LHCN-M2 (cell line): ENCODE results near the gene CSPG4. TPM values are rescaled to one million over a fixed set of nuclear protein-coding genes. Genes with fewer than 3 reads are reported as not detected.
A peak's percentile ranks its signal among the peaks of the same experiment; 100 is the strongest.
"Not testable (repeated sequence)": the region's sequence is repeated elsewhere in the genome, so short reads cannot be mapped to it uniquely, and the experiment has no call there.

Source experiments
- DNase-seq: peaks from one replicate; pipeline ENCODE4 v3.0.0-alpha.2; 2012; ENCODE audit warnings: low read depth
- total RNA-seq: library from RNA; depleted of rRNA; stranded (reverse); fragments of >200 nt; gene quantifications from 2 replicates; pipeline ENCODE4 v1.2.3, GENCODE V29; 2014

Gene CSPG4
- total RNA-seq, 1 experiment from 2014 or later = 16.4 TPM

DNA sequence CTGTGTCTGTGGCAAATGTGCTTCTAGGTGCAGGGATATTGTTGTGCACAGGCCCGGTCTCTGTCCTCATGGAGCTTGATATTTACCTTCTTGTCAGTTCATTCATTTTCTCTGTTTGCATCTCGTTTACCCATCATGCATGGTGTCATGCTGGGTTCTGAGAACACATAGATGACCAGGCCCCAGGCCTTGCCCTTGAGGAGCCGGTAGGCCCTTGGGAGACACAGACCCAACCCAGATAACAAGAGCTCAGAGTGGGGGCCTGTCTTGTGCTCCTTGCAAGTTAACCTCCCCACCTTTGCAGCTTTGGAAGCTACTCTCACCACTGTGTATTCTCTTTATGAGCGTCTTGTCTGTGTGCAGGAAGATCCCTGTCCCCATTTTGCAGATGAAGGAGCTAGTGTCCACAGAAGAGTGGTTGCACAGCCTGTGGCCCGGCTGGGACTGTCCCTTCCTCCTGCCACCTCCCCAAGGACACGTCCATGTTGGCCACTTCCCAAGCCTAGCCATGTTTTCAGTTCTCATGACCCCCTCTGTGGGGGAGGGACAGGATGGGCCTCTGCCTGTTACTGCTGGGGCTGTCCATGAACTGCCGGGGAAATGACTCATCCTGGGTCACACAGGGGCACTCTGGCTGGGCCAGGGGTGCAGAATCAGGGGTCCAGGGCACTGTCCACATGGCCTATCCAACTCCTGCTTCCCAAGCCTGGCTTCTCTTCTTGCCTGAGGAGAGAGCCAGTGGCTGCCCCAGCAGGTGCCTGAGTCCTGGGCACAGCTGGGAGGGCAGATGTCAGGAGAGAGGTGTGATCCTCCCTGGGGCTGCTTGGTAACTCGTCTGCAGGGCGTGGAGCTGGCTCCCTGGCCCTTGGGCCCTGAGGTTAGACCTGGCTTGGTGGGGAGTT is 61.5 kb downstream of the CSPG4 start:
- peak; percentile 38 for DNase-seq

DNA sequence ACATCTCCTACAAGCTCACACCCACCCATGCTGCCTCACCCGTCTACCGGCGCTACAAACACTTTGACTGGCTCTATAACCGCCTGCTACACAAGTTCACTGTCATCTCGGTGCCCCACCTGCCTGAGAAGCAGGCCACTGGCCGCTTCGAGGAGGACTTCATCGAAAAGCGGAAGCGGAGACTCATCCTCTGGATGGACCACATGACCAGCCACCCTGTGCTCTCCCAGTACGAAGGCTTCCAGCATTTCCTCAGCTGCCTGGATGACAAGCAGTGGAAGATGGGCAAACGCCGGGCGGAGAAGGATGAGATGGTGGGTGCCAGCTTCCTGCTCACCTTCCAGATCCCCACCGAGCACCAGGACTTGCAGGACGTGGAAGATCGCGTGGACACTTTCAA is 62.8 kb downstream of the CSPG4 start:
- DNase-seq = no peak

DNA sequence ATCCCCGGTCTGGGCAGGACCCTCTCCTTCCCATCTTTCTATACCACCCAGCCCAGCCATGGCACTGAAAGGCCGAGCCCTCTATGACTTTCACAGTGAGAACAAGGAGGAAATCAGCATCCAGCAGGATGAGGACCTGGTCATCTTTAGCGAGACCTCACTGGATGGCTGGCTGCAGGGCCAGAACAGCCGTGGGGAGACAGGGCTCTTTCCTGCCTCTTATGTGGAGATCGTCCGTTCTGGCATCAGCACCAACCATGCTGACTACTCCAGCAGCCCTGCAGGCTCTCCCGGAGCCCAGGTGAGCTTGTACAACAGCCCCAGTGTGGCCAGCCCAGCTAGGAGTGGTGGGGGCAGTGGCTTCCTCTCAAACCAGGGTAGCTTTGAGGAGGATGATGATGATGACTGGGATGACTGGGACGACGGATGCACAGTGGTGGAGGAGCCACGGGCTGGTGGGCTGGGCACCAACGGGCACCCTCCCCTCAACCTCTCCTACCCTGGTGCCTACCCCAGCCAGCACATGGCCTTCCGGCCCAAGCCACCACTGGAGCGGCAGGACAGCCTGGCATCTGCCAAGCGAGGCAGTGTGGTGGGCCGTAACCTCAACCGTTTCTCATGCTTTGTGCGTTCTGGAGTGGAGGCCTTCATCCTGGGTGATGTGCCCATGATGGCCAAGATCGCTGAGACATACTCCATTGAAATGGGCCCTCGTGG is 63.4 kb downstream of the CSPG4 start:
- no peak for DNase-seq

DNA sequence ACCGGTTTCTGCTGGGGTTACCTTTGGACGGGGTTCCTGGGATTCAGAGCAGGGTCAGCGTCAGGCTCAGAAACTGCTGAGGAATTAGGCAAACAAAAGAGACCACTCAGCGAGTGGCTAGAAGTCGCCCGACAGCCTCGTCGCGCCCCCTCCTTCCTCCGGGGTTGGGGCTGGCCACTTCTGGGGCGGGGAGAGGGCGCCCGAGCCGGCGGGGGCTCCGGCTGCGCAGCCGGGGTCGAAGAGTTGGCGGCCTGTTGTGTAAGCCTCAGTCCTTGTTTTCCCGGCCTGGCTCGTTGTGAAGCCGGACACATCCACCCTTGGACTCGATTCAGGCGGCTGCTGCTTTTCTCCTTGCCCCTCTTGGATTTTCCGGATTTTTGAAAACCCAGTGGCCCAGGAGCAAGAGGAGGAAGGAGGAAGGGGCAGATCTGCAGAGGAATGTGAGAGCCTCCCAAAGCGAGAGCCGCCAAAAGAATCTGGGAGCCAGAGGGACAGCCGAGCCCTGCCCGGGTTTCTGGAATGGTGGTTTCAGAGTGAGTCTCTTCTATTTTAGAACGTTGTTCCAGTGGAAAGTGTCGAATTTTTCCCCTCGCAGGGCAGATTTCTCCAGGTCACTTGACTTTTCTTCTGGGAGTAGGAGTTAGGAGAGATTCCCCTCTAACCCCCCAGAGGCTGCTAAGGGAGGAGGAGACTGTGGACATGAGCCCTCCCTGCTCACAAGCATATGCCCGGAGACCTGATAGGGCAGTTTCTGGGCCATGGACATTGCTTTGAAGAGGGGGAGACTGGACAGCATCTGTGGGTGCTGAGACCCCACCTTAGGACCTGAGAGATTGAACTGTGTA is 64.3 kb downstream of the CSPG4 start:
- DNase-seq = peak; percentile 55

DNA sequence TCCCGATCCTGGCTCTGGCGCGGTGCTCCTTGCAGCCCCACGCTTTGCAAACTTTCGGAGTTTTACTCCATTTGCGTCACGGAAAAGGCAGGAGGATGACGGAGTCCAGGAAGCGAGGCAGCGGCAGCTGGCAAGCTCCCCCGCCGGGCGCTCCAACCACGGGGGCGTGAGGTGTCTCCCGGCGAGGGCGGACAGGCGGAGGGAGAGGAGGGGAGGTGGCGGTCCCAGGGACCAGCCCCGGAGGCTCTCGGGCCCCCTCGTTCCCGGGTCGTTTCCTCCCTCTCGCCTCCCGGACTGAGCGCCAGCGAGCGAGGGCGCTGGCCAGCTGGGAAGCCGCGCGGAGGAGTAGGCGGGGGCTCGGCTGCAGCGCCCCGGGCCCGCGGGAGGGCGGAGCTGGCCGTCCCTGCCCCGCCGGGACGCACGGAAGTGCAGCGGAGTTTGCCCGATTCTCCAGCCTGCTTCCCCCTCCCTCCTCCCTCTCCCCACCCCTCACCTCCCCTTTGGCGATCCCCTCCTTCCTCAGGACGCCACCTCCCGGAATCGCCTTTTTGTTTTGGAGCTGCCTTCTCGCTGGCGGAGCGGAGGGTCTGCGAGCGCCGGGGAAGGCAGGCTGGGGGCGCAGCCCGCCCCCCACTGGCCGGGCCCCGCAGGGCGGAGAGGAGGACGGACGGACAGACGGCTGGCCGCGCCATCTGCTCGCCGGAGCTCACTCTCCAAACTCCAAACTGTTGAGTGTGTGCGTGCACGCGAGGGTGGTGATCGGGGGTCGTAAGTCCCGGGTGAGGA is 65.1 kb downstream of the CSPG4 start, which contains the start of gene SNX33:
TSS of gene SNX33 (plus strand) at position 543 of the 786 bp plus-strand sequence. CDS start 1,191 bp downstream, outside the sequence.
- peak; percentile 81 for DNase-seq

DNA sequence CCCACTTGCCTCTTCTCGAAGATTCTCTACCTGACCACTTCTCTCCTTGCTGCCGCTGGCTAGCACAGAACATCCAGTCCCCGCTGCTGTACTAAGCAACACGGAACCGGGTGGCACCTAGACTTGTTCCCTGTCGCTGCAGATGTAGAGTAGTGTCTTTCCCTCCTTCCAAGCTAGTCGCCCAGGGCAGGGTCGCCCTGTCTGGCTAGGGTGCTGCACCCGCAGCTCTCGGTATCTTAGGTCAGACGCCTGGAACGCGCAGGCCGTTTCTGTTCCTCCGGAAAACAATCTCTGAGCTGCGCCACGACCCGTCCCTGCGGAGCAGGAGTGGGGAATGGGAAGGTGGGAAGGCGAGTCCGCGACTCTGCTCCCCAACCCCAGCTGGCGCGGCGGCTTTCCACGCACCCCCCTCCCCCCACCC is 65.7 kb downstream of the CSPG4 start:
- DNase-seq = no peak

DNA sequence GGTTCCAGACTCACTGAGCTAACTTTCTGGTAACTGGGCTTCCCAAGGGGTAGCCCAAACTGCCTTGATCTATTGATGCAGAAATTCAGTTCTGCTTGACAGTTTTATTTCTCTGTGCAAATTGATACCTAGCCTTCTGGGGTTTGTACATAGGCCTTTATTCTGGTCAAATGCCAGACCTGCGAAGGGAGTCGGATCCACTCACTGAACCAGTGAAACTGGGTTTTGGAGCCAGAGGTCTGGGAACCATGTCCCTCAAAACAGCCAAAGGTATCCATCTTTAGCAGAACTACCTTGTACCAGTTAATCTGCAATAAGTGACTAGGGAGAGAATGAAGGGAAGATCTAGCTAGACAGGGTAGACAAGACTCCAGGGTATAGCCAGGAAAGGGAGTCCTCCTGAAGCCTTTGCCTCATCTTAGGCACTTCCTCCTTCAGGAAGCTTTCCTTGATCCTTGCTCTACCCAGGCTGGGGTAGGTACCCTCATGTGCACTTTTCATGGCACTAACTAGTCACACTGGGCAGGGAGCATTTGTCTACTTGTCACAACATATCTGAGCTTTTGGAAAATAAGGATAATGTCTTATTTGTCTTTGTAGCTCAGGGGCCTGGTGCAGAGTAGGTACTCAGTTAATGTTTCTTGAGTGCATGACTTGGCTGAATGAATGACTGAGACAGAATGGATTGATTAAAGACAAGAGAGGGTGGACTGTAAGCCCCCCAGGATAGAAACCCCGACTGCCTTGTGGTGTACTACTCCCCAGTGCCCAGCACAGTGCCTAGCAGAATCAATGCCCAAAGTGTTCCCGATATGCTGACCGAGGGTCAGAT is 66.3 kb downstream of the CSPG4 start:
- DNase-seq = no peak

DNA sequence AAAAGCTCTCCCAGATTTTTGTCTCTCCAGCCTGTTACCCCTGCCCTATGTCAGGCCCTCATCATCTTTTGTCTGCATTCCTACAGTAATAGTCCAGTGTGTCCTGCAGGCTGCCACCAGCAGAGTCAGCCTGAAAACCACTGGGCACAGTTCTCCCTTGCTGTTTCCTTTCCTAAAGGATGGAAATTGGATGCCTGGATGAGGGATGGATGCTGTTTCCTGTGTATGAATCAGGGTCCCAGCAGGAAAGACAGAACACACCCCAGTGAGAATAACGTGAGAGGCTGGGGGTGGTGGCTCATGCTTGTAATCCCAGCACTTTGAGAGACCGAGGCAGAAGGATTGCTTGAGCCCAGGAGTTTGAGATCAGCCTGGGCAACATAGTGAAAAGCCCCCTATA is 68.3 kb downstream of the CSPG4 start:
- peak; percentile 23 for DNase-seq

DNA sequence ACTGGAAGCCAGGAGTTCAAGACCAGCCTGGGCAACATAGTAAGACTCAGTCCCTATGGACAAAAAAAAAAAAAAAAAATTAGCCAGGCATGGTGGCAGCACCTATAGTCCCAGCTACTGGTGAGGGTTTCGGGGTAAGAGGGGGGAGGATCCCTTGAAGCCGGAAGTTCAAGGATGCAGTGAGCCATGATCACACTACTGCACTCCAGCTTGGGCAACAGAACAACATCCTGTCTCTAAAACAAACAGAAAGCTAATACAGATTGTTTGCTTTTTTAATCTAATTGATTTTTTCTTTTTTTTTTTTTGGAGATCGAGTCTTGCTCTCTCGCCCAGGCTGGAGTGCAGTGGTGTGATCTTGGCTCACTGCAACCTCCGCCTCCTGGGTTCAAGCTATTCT is 71.0 kb downstream of the CSPG4 start:
- no peak for DNase-seq

DNA sequence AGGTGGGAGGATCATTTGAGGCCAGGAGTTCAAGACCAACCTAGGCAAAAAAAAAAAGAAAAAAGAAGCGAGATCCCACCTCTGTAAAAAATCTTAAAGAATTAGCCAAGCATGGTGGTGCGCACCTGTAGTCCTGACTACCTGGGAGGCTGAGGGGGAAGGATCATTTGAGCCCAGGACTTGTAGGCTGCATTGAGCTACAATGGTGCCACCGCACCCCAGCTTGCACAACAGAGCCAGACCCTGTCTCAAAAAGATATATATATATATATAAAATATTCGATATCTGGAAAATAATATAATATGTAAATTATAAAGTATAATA is 71.5 kb downstream of the CSPG4 start:
- no peak for DNase-seq

DNA sequence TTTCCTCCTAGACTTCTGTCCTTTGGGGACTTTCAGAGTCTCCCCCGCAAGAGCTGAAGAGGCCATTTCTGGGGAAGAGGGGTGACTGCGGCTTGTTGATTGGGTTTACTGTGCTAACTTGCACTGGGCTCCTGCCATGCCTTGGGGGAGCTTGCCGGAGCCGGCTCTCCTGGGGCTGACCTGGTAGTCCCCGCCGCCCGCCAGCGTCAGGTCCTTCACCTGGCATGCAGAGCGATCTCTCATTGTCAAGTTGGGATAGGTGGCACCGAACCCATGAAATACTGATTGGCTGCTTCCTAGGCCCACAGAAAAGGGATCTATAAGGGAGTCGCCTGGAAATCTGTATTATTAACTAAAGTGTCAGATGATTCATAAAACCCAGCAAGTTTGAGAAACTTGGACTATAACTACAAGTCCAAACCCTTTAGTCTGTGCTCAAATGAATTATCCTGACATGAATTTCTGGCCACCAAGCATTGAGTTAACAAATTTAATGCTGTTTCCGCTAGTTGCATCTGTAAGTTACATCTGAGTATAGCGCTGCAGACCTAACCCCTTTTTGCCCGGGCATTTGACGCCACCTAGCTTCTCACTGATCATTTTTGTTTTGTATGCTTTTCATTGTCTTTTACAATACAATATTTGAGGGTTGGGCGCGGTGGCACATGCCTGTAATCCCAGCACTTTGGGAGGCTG is 72.0 kb downstream of the CSPG4 start:
- peak; percentile 69 for DNase-seq

DNA sequence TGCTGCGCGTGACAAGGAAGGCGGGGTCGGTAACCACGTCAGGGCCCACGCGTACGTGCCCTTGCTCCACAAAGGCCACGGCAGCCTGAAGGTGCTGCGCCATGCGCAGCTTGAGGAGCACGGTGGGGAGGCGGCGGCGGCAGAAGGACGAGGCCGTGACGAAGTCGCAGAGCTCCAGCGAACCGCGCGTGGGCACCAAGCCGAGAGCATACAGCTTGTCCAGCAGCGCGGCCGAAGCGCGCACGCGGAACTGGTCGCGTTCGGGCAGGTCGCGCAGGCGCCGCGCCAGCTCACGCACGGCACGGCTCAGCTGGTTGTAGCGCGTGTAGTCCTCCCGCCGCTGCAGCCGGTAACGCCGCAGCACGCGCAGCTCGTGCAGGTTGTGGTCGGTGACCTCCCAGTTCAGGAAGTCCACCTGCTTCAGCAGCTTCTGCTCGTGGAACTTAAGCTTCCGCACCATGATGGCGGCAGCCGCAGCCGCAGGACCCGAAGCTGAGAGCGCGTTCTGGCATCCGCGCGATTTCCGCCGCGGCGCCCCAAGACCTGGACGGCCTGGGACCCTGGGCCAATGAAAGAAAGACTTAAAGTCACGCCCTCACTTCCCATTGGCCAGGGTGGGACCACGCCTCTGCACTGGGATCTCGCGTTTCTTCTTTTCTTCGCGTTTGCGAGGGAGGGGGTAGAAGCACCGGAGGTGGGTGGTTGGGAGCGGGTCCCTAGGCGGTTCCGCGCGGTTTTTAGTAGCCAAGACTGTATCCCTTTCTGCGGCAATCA is 72.8 kb downstream of the CSPG4 start, which contains the start of gene IMP3:
TSS of gene IMP3 (minus strand) at position 516 of the 774 bp plus-strand sequence. CDS start at position 460, 56 bp downstream.
- DNase-seq = peak; percentile 97

DNA sequence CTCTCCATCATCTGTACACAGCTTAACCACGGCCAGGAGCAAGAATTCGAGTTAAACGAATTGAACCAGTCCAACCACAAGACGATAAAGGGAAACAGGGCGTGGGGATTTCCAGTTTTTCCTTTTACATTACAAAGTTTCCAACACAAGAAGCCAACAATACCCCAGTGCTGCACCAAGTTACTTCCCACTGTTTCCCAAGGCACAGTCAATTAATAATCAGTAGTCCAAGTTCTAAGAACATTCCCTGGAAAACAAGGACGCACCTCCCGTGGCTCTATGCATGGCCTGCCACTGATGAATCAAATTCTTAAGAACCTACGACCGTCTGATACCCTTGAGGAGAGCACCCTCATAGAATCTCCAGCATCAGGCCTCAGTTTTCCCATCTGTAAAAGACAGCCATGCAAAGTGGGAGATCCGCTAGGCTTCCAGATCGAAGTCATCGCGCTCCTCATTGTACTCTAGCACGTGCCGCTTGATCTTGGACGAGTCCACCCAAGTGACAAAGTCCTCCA is 73.4 kb downstream of the CSPG4 start:
- no peak for DNase-seq

DNA sequence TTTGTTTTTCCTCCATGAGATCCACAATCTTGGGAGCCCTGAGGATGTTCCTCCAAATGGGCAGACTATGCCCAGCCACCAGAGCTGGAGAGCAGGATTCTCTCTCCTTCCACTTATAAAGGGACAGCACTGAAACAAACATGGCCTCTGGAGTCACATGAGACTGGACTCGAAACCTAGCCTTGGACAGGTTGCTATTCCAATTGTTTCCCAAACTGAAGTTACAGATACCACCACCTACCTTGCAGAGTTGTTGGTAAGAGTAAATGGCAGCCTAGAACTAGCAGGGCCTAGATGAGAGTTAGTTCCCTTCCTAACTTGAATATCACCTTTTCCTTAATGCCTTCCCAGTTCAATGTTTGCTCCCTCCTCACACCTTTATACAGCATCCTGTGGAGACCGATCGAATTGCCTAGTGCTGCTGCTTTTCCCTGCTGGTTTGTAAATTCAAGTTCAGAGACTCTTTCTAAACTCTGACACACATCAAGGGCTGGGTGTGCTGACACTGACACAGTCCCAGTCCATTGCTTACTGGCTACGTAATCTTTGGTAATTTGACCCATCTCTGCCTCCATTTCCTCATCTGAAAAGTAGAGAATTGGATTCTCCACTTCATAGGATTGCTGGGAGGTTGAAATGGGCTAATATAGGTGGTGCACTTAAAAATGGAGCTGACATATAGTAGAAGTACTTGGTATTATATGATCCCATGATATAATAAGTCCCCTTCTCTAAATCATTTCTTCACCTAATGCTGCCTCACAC is 75.2 kb downstream of the CSPG4 start:
- DNase-seq = no peak

DNA sequence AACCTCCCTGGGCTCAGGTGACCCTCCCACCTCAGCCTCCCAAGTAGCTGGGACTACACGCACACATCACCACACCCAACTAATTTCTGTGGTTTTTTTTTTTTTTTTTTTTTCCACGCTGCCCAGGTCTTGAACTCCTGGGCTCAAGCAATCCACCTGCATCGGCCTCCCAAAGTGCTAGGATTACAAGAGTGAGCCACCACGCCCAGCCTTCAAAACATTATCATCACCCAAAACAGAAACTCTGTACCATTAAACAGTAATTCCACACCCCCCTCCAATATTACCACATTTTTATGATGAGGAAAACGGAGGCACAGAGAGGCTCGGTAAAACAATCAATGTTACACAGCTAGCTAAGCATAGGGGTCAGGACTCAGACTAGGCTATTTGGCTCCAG is 76.6 kb downstream of the CSPG4 start:
- DNase-seq = no peak

DNA sequence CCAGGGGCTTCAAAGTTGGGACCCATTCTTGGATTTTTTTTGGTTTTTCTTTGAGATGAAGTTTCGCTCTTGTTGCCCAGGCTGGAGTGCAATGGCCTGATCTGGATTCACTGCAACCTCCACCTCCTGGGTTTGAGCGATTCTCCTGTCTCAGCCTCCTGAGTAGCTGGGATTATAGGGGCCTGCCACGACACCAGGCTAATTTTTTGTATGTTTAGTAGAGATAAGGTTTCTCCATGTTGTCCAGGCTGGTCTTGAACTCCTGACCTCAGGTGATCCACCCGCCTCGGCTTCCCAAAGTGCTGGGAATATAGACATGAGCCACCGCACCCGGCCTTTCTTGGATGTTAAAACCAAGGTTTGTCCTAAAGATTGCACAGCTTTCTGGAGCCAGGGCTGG is 78.7 kb downstream of the CSPG4 start:
- DNase-seq = not testable (repeated sequence)

DNA sequence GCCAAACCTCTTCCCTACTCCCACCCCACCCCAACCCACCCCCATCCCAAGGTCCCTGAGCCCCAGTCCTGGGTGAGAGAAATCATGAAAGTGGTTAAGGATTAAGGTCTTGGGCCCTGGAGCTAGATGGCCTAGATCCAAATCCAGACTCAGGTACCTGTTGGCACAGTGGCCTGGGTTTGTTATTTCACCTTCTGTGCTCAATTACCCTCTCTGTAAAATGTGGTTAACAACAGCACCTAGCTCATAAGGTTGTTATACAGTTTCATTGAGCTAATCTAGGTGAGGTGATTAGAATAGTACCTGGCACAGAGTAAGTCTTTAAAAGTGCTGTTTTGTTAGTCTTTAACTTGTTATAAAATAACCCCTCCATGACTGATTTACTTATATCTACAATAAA is 80.7 kb downstream of the CSPG4 start:
- DNase-seq = no peak
